ENCODE results near the gene CRACR2A. TPM values are rescaled to one million over a fixed set of nuclear protein-coding genes. Genes with fewer than 3 reads are reported as not detected.

Gene CRACR2A
- total RNA-seq, 2 experiments from 2014 or later: 28.2 to 31.1 TPM

- Histone ChIP-seq H2AFZ (ENCODE audit: low read length) (no peak overlapping the region), H3K79me2 (ENCODE audit: insufficient read depth, low read depth, low read length) (no peaks in the 10 kb centered on the region), H3K27ac (ENCODE audit: low read depth, low read length, poor library complexity, severe bottlenecking) (no peak overlapping the region), H3K4me2 (ENCODE audit: low read length) (no peak overlapping the region), H4K20me1 (ENCODE audit: insufficient read depth, low read length) (no peaks in the 10 kb centered on the region), H3K4me3 (ENCODE audit: low read depth, low read length, poor library complexity, severe bottlenecking) (no peak overlapping the region), H3K9me2 (ENCODE audit: insufficient read depth, low read length) (no peaks in the 10 kb centered on the region), H3K9me3 (ENCODE audit: low read length) (no peaks in the 10 kb centered on the region), H3K36me3 (ENCODE audit: insufficient read depth, low read length) (no peaks in the 10 kb centered on the region), H3K4me1 (ENCODE audit: insufficient read depth, low read length, poor library complexity, severe bottlenecking) (no peaks in the 10 kb centered on the region)
- ChIA-PET CTCF (ENCODE audit: unreplicated experiment) (no interaction called here), POLR2A (interaction anchor here (0.7 kb wide), 1 partner anchor 405 kb away, joined by 3 read pairs; no protein-coding TSS in a partner anchor)
- intact Hi-C loops (cut with micrococcal nuclease; ENCODE audit: unreplicated experiment): no loop called here
- DNase-seq (ENCODE audit: low spot score): no peak
- no TSS peak for BruUV-seq (replicated peaks)
- TF ChIP-seq EZH2phosphoT487 (IDR thresholded peaks at IDR 0.05; ENCODE audit: borderline replicate concordance, low read depth, low read length): no peak
- TF ChIP-seq, protein P1, sequence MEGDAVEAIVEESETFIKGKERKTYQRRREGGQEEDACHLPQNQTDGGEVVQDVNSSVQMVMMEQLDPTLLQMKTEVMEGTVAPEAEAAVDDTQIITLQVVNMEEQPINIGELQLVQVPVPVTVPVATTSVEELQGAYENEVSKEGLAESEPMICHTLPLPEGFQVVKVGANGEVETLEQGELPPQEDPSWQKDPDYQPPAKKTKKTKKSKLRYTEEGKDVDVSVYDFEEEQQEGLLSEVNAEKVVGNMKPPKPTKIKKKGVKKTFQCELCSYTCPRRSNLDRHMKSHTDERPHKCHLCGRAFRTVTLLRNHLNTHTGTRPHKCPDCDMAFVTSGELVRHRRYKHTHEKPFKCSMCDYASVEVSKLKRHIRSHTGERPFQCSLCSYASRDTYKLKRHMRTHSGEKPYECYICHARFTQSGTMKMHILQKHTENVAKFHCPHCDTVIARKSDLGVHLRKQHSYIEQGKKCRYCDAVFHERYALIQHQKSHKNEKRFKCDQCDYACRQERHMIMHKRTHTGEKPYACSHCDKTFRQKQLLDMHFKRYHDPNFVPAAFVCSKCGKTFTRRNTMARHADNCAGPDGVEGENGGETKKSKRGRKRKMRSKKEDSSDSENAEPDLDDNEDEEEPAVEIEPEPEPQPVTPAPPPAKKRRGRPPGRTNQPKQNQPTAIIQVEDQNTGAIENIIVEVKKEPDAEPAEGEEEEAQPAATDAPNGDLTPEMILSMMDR (conservative IDR thresholded peaks at IDR 0.05; ENCODE audit: low read length): no peak
Measured at GRCh38 chr12:3795492-3796133, 42.7 kb upstream of the CRACR2A start.

GRCh38 chr12:3795066-3795465 lies 42.2 kb upstream of the CRACR2A start:
- TF ChIP-seq EZH2phosphoT487 (IDR thresholded peaks at IDR 0.05; ENCODE audit: borderline replicate concordance, low read depth, low read length): no peak
- Histone ChIP-seq H3K27ac (ENCODE audit: low read depth, low read length, poor library complexity, severe bottlenecking) (no peak overlapping the region), H3K9me3 (ENCODE audit: low read length) (no peaks in the 10 kb centered on the region), H3K4me2 (ENCODE audit: low read length) (no peak overlapping the region), H4K20me1 (ENCODE audit: insufficient read depth, low read length) (no peaks in the 10 kb centered on the region), H2AFZ (ENCODE audit: low read length) (no peak overlapping the region), H3K9me2 (ENCODE audit: insufficient read depth, low read length) (no peaks in the 10 kb centered on the region), H3K36me3 (ENCODE audit: insufficient read depth, low read length) (no peaks in the 10 kb centered on the region), H3K4me1 (ENCODE audit: insufficient read depth, low read length, poor library complexity, severe bottlenecking) (no peaks in the 10 kb centered on the region), H3K79me2 (ENCODE audit: insufficient read depth, low read depth, low read length) (no peaks in the 10 kb centered on the region), H3K4me3 (ENCODE audit: low read depth, low read length, poor library complexity, severe bottlenecking) (no peak overlapping the region)
- intact Hi-C loops (cut with micrococcal nuclease; ENCODE audit: unreplicated experiment): no loop called here
- ChIA-PET CTCF (ENCODE audit: unreplicated experiment) (no interaction called here), POLR2A (no interaction called here)
- no peak for DNase-seq (ENCODE audit: low spot score)
- no TSS peak for BruUV-seq (replicated peaks)

- TF ChIP-seq, protein P1 (conservative IDR thresholded peaks at IDR 0.05; ENCODE audit: low read length): no peak
- no peak for TF ChIP-seq EZH2phosphoT487 (IDR thresholded peaks at IDR 0.05; ENCODE audit: borderline replicate concordance, low read depth, low read length)
Measured at GRCh38 chr12:3792623-3793288, 39.8 kb upstream of the CRACR2A start.

More at GRCh38 chr12:3792623-3793288, 39.8 kb upstream of the CRACR2A start:
- Histone ChIP-seq H3K9me3 (ENCODE audit: low read length) (no peaks in the 10 kb centered on the region), H3K27ac (ENCODE audit: low read depth, low read length, poor library complexity, severe bottlenecking) (no peak overlapping the region), H3K9me2 (ENCODE audit: insufficient read depth, low read length) (no peaks in the 10 kb centered on the region), H2AFZ (ENCODE audit: low read length) (no peak overlapping the region), H3K4me1 (ENCODE audit: insufficient read depth, low read length, poor library complexity, severe bottlenecking) (no peaks in the 10 kb centered on the region), H3K4me2 (ENCODE audit: low read length) (no peak overlapping the region), H4K20me1 (ENCODE audit: insufficient read depth, low read length) (no peaks in the 10 kb centered on the region), H3K79me2 (ENCODE audit: insufficient read depth, low read depth, low read length) (no peaks in the 10 kb centered on the region), H3K4me3 (ENCODE audit: low read depth, low read length, poor library complexity, severe bottlenecking) (no peak overlapping the region), H3K36me3 (ENCODE audit: insufficient read depth, low read length) (no peaks in the 10 kb centered on the region)
- intact Hi-C loops (cut with micrococcal nuclease; ENCODE audit: unreplicated experiment): no loop called here
- DNase-seq (ENCODE audit: low spot score): no peak
- POLR2A ChIA-PET: no interaction called here
- BruUV-seq (replicated peaks): no TSS peak
- CTCF ChIA-PET (ENCODE audit: unreplicated experiment): no interaction called here
